Duodenal mucosa (tissue), 2 donors: ENCODE data around the gene PTPRC.

Experiments
- H3K27ac ChIP-seq: one replicate; pipeline ENCODE4 v1.7.0; 2013; ENCODE audit warnings: low read depth, low read length
- H3K27me3 ChIP-seq, 2 donors: one replicate each; pipeline ENCODE4 v1.7.0; 2013; ENCODE audit warnings: low read length in 2 of 2, control low read depth in 1 of 2; ENCODE audit not compliant: insufficient read depth in 2 of 2, control insufficient read depth in 1 of 2
- H3K36me3 ChIP-seq, 2 donors: one replicate each; pipeline ENCODE4 v1.7.0; 2013; ENCODE audit warnings: low read length in 2 of 2, control low read depth in 1 of 2; ENCODE audit not compliant: insufficient read depth in 2 of 2, control insufficient read depth in 1 of 2
- H3K4me1 ChIP-seq, 2 donors: one replicate each; pipeline ENCODE4 v1.7.0; 2013; ENCODE audit warnings: low read length in 2 of 2, control low read depth in 1 of 2; ENCODE audit not compliant: insufficient read depth in 2 of 2, control insufficient read depth in 1 of 2
- H3K4me3 ChIP-seq, 2 donors: one replicate each; pipeline ENCODE4 v1.7.0; 2013; ENCODE audit warnings: low read length in 2 of 2, low read depth in 1 of 2
- H3K9ac ChIP-seq, 2 donors: one replicate each; pipeline ENCODE4 v1.7.0; 2013; ENCODE audit warnings: low read length in 2 of 2, low read depth in 1 of 2
- H3K9me3 ChIP-seq, 2 donors: one replicate each; pipeline ENCODE4 v1.7.0; 2013; ENCODE audit warnings: low read length in 2 of 2, control low read depth in 1 of 2; ENCODE audit not compliant: control insufficient read depth in 1 of 2

The PTPRC gene

DNA sequence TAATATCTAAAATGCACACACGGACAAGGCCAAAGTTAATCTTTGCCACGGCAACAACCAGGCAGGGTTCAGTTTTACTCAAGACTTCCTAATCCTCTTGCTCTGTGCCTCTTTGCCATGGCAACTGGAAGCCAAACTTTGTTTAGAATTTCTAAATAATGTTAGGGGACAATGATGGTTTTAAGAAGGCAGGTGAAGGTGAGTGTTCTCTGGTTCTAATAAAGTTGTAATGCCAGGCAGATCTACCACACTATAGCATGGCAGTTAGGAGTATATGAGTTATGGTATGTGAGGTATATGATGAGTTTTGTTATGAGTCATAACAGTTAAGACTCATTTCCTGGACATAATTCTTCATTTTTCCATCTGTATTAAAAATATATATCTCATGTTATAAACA, 2.7 kb downstream of the PTPRC start:
- peak overlapping the region; percentile 29 to 39 for H3K4me3 ChIP-seq
- H3K27ac ChIP-seq, result no peak overlapping the region
- H3K4me1 ChIP-seq, result no peaks in the 10 kb centered on the region
- H3K9ac ChIP-seq, result peak overlapping the region in 1 of 2 donors; percentile 29
- no peaks in the 10 kb centered on the region for H3K36me3 ChIP-seq
- no peaks in the 10 kb centered on the region for H3K27me3 ChIP-seq
- no peaks in the 10 kb centered on the region for H3K9me3 ChIP-seq

DNA sequence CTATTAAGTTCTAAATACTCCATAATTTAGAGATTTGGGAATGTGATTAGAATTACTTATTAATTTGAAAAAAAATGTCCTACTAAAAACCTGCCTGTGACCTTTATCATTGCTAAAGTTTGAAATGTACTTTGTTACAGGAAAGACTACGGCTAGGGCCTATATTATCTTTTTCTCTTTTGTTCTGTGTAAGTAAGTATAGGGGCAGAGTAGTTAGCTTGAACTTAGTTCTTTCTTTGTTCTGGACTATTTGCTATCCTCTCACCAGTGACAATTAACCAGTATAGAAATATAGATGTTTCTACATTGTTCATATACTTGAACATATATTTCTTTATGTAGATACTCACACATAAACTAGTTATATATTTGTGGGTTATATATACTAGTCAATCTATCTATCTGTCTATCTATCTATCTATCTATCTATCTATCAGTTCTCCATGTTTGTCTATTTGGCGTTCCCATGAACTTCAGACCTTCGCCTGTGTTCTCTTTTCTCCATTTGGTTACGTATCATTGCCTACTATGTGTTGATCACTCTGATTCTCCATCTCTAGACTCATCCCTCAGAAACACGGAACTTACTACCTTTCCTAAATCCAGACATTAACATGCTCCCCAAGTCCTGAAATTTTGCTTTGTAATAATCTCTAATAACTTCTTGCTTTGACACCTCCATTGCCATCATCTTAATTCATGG, 3.3 kb downstream of the PTPRC start:
- Histone ChIP-seq H3K27ac (no peak overlapping the region), H3K9ac (peak overlapping the region in 1 of 2 donors; percentile 29), H3K36me3 (no peaks in the 10 kb centered on the region), H3K4me3 (peak overlapping the region; percentile 30 to 39), H3K9me3 (no peaks in the 10 kb centered on the region), H3K27me3 (no peaks in the 10 kb centered on the region), H3K4me1 (no peaks in the 10 kb centered on the region)

GRCh38 chr1:198642983-198643382, 4.1 kb downstream of the PTPRC start:
- Histone ChIP-seq H3K9ac (no peak overlapping the region), H3K27ac (no peak overlapping the region), H3K4me3 (no peak overlapping the region), H3K4me1 (no peaks in the 10 kb centered on the region), H3K27me3 (no peaks in the 10 kb centered on the region), H3K36me3 (no peaks in the 10 kb centered on the region), H3K9me3 (no peaks in the 10 kb centered on the region)

- H3K9ac ChIP-seq, result no peak overlapping the region
These were observed 5.0 kb downstream of the PTPRC start for GRCh38 chr1:198643808-198644207.

DNA sequence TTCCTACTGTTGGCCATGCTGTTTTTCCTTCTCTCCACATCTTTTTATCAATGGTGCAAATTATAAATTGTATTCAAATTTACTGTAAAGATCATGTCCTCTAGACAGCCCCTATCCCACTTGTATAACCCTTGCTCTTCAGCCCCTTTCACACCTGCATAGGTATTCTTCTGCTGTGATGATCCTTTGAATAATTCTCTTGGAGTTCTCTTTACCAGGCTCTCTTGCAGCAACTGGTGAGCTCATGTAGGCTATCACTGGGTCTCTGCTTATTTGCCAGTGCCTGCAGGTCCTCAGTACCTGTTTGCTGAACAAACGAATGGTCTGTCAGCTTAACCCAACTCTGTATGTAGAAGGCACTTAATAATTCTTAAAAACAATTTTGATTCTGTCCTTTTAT, 8.2 kb downstream of the PTPRC start:
- H3K9ac ChIP-seq, result no peak overlapping the region
- no peaks in the 10 kb centered on the region for H3K36me3 ChIP-seq
- H3K9me3 ChIP-seq, result no peaks in the 10 kb centered on the region
- H3K4me3 ChIP-seq, result no peak overlapping the region
- H3K27me3 ChIP-seq, result no peaks in the 10 kb centered on the region
- H3K4me1 ChIP-seq, result peaks cover 0 to 3% of the 10 kb centered on the region in 2 donors
- H3K27ac ChIP-seq, result no peak overlapping the region

More at GRCh38 chr1:198643808-198644207, 5.0 kb downstream of the PTPRC start:
- Histone ChIP-seq H3K4me1 (no peaks in the 10 kb centered on the region), H3K9me3 (no peaks in the 10 kb centered on the region), H3K27ac (no peak overlapping the region), H3K36me3 (no peaks in the 10 kb centered on the region), H3K4me3 (peak overlapping the region in 1 of 2 donors; percentile 23), H3K27me3 (no peaks in the 10 kb centered on the region)

DNA sequence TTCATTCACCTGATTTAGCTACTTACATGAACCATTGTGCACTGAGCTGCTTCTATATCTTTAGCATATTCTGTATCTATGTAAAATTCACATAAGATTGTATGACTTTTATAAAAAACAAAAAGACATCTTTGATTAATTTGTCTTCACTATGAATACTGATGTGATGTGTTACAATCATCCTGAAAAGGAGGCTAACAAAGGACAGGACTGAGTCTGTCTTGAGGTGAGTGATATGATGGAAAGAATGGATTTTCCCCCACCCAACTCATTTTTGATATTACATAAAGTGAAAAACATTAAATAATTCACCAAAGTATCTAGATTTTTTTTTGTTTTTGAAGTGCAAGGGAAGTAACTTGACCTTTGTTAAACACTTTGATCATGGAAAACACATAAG, 9.8 kb downstream of the PTPRC start:
- no peak overlapping the region for H3K9ac ChIP-seq
- no peaks in the 10 kb centered on the region for H3K36me3 ChIP-seq
- H3K9me3 ChIP-seq, result no peaks in the 10 kb centered on the region
- no peaks in the 10 kb centered on the region for H3K27me3 ChIP-seq
- no peak overlapping the region for H3K4me3 ChIP-seq
- H3K4me1 ChIP-seq, result peaks cover 0 to 3% of the 10 kb centered on the region in 2 donors
- no peak overlapping the region for H3K27ac ChIP-seq

DNA sequence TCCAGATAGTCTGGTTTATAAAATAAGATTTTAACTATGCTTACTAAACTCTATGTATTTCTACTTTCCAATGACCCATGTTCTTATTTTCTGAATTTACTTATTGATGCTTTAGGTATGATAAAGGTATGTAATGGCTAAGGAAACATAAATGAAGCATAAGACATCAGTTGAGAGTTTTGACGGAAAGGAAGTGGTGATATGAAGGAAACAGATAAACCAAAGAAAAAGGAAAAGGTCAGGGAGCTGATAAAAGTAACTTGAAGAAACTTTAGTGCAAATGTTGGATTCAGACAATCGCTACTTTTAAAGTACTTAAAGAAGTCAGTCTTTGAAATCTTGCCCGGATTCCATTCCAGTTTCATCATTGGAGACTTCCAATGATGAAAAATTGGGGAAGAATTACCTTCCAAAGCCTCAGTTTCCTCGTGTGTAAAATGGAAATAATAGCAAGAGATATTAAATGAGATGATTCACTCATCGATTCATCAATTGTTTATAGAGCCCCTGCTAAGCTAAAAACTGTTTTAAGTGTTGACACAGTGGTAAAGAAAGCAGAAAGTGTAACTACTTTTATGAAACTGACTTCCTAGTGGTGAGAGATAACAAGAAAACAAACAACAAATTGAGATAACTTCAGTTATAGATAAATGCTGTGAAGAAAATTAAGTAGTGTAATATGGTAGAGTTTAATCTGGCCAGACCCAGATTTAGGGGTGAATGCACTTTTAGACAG, 10.6 kb downstream of the PTPRC start:
- H3K4me3 ChIP-seq, result no peak overlapping the region
- H3K36me3 ChIP-seq, result no peaks in the 10 kb centered on the region
- H3K4me1 ChIP-seq, result peaks cover 0 to 3% of the 10 kb centered on the region in 2 donors
- H3K27ac ChIP-seq, result no peak overlapping the region
- no peaks in the 10 kb centered on the region for H3K27me3 ChIP-seq
- no peak overlapping the region for H3K9ac ChIP-seq
- H3K9me3 ChIP-seq, result no peaks in the 10 kb centered on the region

DNA sequence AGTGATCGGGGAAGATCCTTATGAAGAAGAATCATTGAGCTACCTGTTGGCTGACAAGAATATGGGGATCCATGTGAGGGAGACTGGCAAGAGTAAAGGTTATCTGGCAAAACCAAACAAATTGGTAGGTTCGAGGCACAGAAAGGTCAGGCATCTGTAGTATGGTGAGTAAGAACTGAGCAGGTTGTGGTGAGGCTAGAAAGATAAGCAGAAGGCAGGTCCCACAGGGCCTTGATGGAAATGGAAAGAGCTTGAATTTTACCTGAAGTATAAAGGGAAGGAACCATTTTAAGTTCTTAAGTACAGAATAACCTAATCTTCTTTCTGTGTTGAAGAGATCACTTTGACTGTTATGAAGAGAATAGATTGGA, 11.1 kb downstream of the PTPRC start:
- Histone ChIP-seq H3K4me1 (peaks cover 0 to 3% of the 10 kb centered on the region in 2 donors), H3K4me3 (no peak overlapping the region)

DNA sequence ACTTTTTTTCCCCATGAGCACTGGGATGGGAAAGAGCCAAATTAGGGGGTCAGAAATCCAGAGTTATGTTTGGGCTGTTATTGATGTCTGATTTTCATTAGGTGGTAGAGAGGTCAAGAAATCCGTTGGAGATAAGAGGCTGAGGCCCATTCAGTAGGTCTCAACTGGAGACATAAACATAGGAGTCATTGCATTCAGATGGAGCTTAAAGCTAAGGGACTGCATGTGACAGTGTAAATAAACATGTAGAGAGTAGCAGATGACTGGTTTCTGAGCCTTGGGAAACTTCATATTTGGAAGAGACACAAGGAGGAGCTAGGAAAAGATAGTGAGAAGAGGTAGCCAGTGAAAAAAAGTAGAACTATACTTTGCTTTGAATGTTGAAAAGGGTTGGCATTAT, 11.7 kb downstream of the PTPRC start:
- no peak overlapping the region for H3K27ac ChIP-seq
- no peak overlapping the region for H3K9ac ChIP-seq
- no peaks in the 10 kb centered on the region for H3K36me3 ChIP-seq
- H3K27me3 ChIP-seq, result no peaks in the 10 kb centered on the region
- H3K4me1 ChIP-seq, result peaks cover 0 to 3% of the 10 kb centered on the region in 2 donors
- no peaks in the 10 kb centered on the region for H3K9me3 ChIP-seq
- no peak overlapping the region for H3K4me3 ChIP-seq

More for the DNA sequence above, 11.1 kb downstream of the PTPRC start:
- Histone ChIP-seq H3K27me3 (no peaks in the 10 kb centered on the region), H3K36me3 (no peaks in the 10 kb centered on the region), H3K9ac (no peak overlapping the region), H3K9me3 (no peaks in the 10 kb centered on the region), H3K27ac (no peak overlapping the region)

DNA sequence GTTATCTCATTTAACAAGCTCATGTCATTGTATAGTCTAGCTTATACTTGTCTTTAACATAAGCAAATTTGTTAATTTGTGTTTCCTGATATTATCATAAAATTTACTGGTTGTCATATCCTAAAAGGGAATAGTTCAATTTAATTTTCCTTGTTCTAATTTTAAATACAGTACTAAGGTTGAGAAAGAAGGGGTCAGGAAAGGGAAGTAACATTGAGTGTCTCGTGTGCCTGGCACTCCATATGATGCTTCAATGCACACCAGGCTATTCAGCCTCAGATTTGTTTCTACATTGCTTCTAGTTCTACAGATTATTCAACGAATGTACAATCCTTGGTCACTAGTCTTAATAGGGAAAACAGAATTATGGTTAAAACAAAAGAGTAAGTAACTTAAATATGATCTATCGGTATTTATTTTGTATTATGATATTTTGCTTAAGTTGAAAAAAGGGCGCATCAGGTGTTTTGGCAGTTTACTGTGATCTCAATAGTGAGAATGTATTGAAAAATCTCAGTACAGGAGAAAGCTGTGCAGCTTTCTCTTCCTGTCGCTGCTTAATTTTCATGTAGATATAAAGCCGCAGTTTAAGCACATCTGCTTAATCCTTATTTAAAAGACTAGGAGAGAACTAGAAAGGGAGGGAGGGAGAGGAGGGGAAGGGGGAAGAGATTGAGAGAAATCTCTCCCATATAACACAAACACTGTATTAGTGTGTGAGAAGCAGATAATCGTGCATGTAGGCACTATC, 13.0 kb downstream of the PTPRC start:
- Histone ChIP-seq H3K9me3 (no peaks in the 10 kb centered on the region), H3K4me1 (peaks cover 0 to 3% of the 10 kb centered on the region in 2 donors), H3K27ac (no peak overlapping the region), H3K4me3 (no peak overlapping the region), H3K27me3 (no peaks in the 10 kb centered on the region), H3K9ac (no peak overlapping the region), H3K36me3 (no peaks in the 10 kb centered on the region)
